GM06990 (cell line): Measurements from ENCODE around the gene UPF3B.
"Not testable (repeated sequence)": the region's sequence is repeated elsewhere in the genome, so short reads cannot be mapped to it uniquely, and the experiment has no call there.

Experiments used
- DNase-seq: peaks from one replicate; pipeline ENCODE4 v3.0.0-alpha.2; 2011; ENCODE audit not compliant: insufficient read length; ENCODE audit errors: extremely low read depth
- H3K27me3 ChIP-seq: replicated peaks from 2 replicates; pipeline ENCODE4 v1.6.0; 2011; ENCODE audit warnings: low read length; ENCODE audit not compliant: control insufficient read depth, insufficient read depth
- H3K36me3 ChIP-seq: 2 replicates; pipeline ENCODE4 v1.5.1; 2011; ENCODE audit warnings: low read length; ENCODE audit not compliant: control insufficient read depth, insufficient read depth
- H3K4me3 ChIP-seq: replicated peaks from 2 replicates; pipeline ENCODE4 v1.5.1; 2011; ENCODE audit warnings: low read depth, mild to moderate bottlenecking, control low read depth, low read length
- CTCF ChIP-seq: IDR thresholded peaks from 2 replicates; pipeline ENCODE4 v1.5.1; 2011; ENCODE audit warnings: low read length, control low read depth, mild to moderate bottlenecking, inconsistent platforms; ENCODE audit not compliant: insufficient read depth, poor library complexity, severe bottlenecking

UPF3B gene

GRCh38 chrX:119852382-119853353 lies at the start of gene UPF3B:
Gene UPF3B, minus strand, starts transcription at chrX:119852963. Its CDS starts 35 bp downstream, at chrX:119852928.
- no peaks in the 10 kb centered on the region for H3K27me3 ChIP-seq
- no peak for TF ChIP-seq CTCF
- DNase-seq, result peak; percentile 95
- peak within 1 kb of the TSS; percentile 79 for H3K4me3 ChIP-seq
- no peaks in the 10 kb centered on the region for H3K36me3 ChIP-seq

GRCh38 chrX:119900976-119901375 lies 48.2 kb upstream of the UPF3B start:
- Histone ChIP-seq H3K36me3 (no peaks in the 10 kb centered on the region), H3K4me3 (no peak overlapping the region), H3K27me3 (no peaks in the 10 kb centered on the region)
- no peak for DNase-seq
- no peak for TF ChIP-seq CTCF

- TF ChIP-seq CTCF, result no peak
- Histone ChIP-seq H3K4me3 (no peak overlapping the region), H3K36me3 (no peaks in the 10 kb centered on the region), H3K27me3 (no peaks in the 10 kb centered on the region)
- DNase-seq, result no peak
Measured at GRCh38 chrX:119899125-119899524, 46.4 kb upstream of the UPF3B start.

- no peak within 1 kb of the TSS for H3K4me3 ChIP-seq
- H3K27me3 ChIP-seq, result no peaks in the 10 kb centered on the region
- H3K36me3 ChIP-seq, result no peaks in the 10 kb centered on the region
- no peak for TF ChIP-seq CTCF
- no peak for DNase-seq
Measured at GRCh38 chrX:119895843-119896326, 43.1 kb upstream of the UPF3B start, which contains the start of gene AKAP14. Gene AKAP14, plus strand, starts transcription at chrX:119895893. Its CDS starts 7,331 bp downstream, at chrX:119903224.

- not testable (repeated sequence) for H3K36me3 ChIP-seq, H3K4me3 ChIP-seq, H3K27me3 ChIP-seq, DNase-seq
Measured at GRCh38 chrX:119891961-119892692, 39.4 kb upstream of the UPF3B start.

- not testable (repeated sequence) for H3K4me3 ChIP-seq, DNase-seq, H3K36me3 ChIP-seq, H3K27me3 ChIP-seq
Measured at GRCh38 chrX:119890626-119891025, 37.9 kb upstream of the UPF3B start.
